ENCODE data around the gene PTAFR.

The PTAFR gene

GRCh38 chr1:28136169-28136921 is 40.1 kb downstream of the PTAFR start:
- Histone ChIP-seq H3K4me3 (ENCODE audit: insufficient read depth, low read length, poor library complexity, severe bottlenecking) (no peak overlapping the region), H3K27ac (ENCODE audit: low read depth, low read length) (peak overlapping the region; percentile 68), H3K9me3 (ENCODE audit: insufficient read depth, low read length) (no peaks in the 10 kb centered on the region), H3F3A (ENCODE audit: insufficient read depth) (peaks cover 11% of the 10 kb centered on the region), H4K20me1 (ENCODE audit: low read depth, low read length) (no peaks in the 10 kb centered on the region), H2AFZ (ENCODE audit: low read depth, low read length, severe bottlenecking) (no peak overlapping the region), H3K9ac (ENCODE audit: low read length) (peak overlapping the region; percentile 19; the same call in 1 of the 2 replicates), H3K27me3 (ENCODE audit: low read length) (no peaks in the 10 kb centered on the region), H3K9me2 (replicated peaks; ENCODE audit: insufficient read depth, low read length) (no peaks in the 10 kb centered on the region), H3K79me2 (ENCODE audit: insufficient read depth, low read length) (no peaks in the 10 kb centered on the region), H3K36me3 (ENCODE audit: low read length) (no peaks in the 10 kb centered on the region), H3K4me2 (ENCODE audit: low read depth, low read length, poor library complexity, severe bottlenecking) (peak overlapping the region; percentile 44)
- TF ChIP-seq CTCF (IDR thresholded peaks at IDR 0.05; ENCODE audit: insufficient read depth, low read length, poor library complexity, severe bottlenecking) = no peak
- TF ChIP-seq EZH2phosphoT487 (conservative IDR thresholded peaks at IDR 0.05; ENCODE audit: low read length) = no peak

GRCh38 chr1:28135371-28136168 is 40.9 kb downstream of the PTAFR start:
- peak overlapping the region; percentile 68 for H3K27ac ChIP-seq (ENCODE audit: low read depth, low read length)
- H3F3A ChIP-seq (ENCODE audit: insufficient read depth) = peaks cover 11% of the 10 kb centered on the region
- peak overlapping the region; percentile 44 for H3K4me2 ChIP-seq (ENCODE audit: low read depth, low read length, poor library complexity, severe bottlenecking)
- H3K9ac ChIP-seq (ENCODE audit: low read length) = peak overlapping the region; percentile 19; the same call in 1 of the 2 replicates
- peak overlapping the region; percentile 14 for H2AFZ ChIP-seq (ENCODE audit: low read depth, low read length, severe bottlenecking)
- no peaks in the 10 kb centered on the region for H3K79me2 ChIP-seq (ENCODE audit: insufficient read depth, low read length)
- H4K20me1 ChIP-seq (ENCODE audit: low read depth, low read length) = no peaks in the 10 kb centered on the region
- no peaks in the 10 kb centered on the region for H3K36me3 ChIP-seq (ENCODE audit: low read length)
- H3K9me3 ChIP-seq (ENCODE audit: insufficient read depth, low read length) = no peaks in the 10 kb centered on the region
- H3K9me2 ChIP-seq (replicated peaks; ENCODE audit: insufficient read depth, low read length) = no peaks in the 10 kb centered on the region
- H3K4me3 ChIP-seq (ENCODE audit: insufficient read depth, low read length, poor library complexity, severe bottlenecking) = no peak overlapping the region
- TF ChIP-seq EZH2phosphoT487 (conservative IDR thresholded peaks at IDR 0.05; ENCODE audit: low read length) = no peak
- TF ChIP-seq CTCF (IDR thresholded peaks at IDR 0.05; ENCODE audit: insufficient read depth, low read length, poor library complexity, severe bottlenecking) = no peak
- H3K27me3 ChIP-seq (ENCODE audit: low read length) = no peaks in the 10 kb centered on the region

GRCh38 chr1:28134651-28135207 is 41.8 kb downstream of the PTAFR start:
- no peaks in the 10 kb centered on the region for H3K9me2 ChIP-seq (replicated peaks; ENCODE audit: insufficient read depth, low read length)
- H3F3A ChIP-seq (ENCODE audit: insufficient read depth) = peaks cover 11% of the 10 kb centered on the region
- H4K20me1 ChIP-seq (ENCODE audit: low read depth, low read length) = no peaks in the 10 kb centered on the region
- no peak overlapping the region for H3K9ac ChIP-seq (ENCODE audit: low read length)
- no peaks in the 10 kb centered on the region for H3K9me3 ChIP-seq (ENCODE audit: insufficient read depth, low read length)
- H3K4me2 ChIP-seq (ENCODE audit: low read depth, low read length, poor library complexity, severe bottlenecking) = peak overlapping the region; percentile 44
- H3K4me3 ChIP-seq (ENCODE audit: insufficient read depth, low read length, poor library complexity, severe bottlenecking) = peak overlapping the region; percentile 13
- peak overlapping the region; percentile 68 for H3K27ac ChIP-seq (ENCODE audit: low read depth, low read length)
- no peak for TF ChIP-seq CTCF (IDR thresholded peaks at IDR 0.05; ENCODE audit: insufficient read depth, low read length, poor library complexity, severe bottlenecking)
- TF ChIP-seq EZH2phosphoT487 (conservative IDR thresholded peaks at IDR 0.05; ENCODE audit: low read length) = no peak
- H3K36me3 ChIP-seq (ENCODE audit: low read length) = no peaks in the 10 kb centered on the region
- no peak overlapping the region for H2AFZ ChIP-seq (ENCODE audit: low read depth, low read length, severe bottlenecking)
- no peaks in the 10 kb centered on the region for H3K79me2 ChIP-seq (ENCODE audit: insufficient read depth, low read length)
- no peaks in the 10 kb centered on the region for H3K27me3 ChIP-seq (ENCODE audit: low read length)
